HepG2 (cell line): ENCODE results near the gene SLC45A3. TPM values are rescaled to one million over a fixed set of nuclear protein-coding genes. Genes with fewer than 3 reads are reported as not detected.

Experiments used
- CHD4 ChIP-seq: fragments of 200-600 bp; sonication (generic); IDR thresholded peaks from 2 replicates; pipeline ENCODE4 v1.7.0; 2017; ENCODE audit warnings: mild to moderate bottlenecking, low read length, borderline replicate concordance
- EZH2 ChIP-seq: conservative IDR thresholded peaks from 2 replicates; pipeline ENCODE4 v1.6.1; 2012; ENCODE audit warnings: mild to moderate bottlenecking, low read depth, low read length, moderate library complexity
- ISL2 ChIP-seq: sonication (generic); formaldehyde crosslinking; IDR thresholded peaks from 2 replicates; pipeline ENCODE4 v1.5.0; 2020; ENCODE audit warnings: missing genetic modification reagents
- ISX ChIP-seq: sonication (generic); formaldehyde crosslinking; conservative IDR thresholded peaks from 2 replicates; pipeline ENCODE4 v1.5.0; 2020; ENCODE audit warnings: missing genetic modification reagents
- MAF1 ChIP-seq: sonication (generic); formaldehyde crosslinking; IDR thresholded peaks from 2 replicates; pipeline ENCODE4 v1.5.0; 2020; ENCODE audit warnings: missing genetic modification reagents, borderline replicate concordance
- MED8 ChIP-seq: sonication (generic); formaldehyde crosslinking; IDR thresholded peaks from 2 replicates; pipeline ENCODE4 v1.8.1; 2023; ENCODE audit warnings: mild to moderate bottlenecking, missing genetic modification reagents; ENCODE audit not compliant: insufficient replicate concordance
- MXI1 ChIP-seq: IDR thresholded peaks from 3 replicates; pipeline ENCODE4 v1.6.1; 2012; ENCODE audit warnings: low read depth, low read length, inconsistent platforms, borderline replicate concordance
- SIX1 ChIP-seq: sonication (generic); formaldehyde crosslinking; IDR thresholded peaks from 2 replicates; pipeline ENCODE4 v1.4.0; 2020; ENCODE audit warnings: missing genetic modification reagents, borderline replicate concordance
- THAP11 ChIP-seq: IDR thresholded peaks from 2 replicates; pipeline ENCODE4 v1.6.1; 2016; ENCODE audit warnings: missing biosample characterization, missing genetic modification reagents
- YEATS2 ChIP-seq: sonication (generic); formaldehyde crosslinking; IDR thresholded peaks from 2 replicates; pipeline ENCODE4 v1.4.0; 2020; ENCODE audit warnings: missing genetic modification reagents, borderline replicate concordance
- ZFP41 ChIP-seq: sonication (generic); formaldehyde crosslinking; IDR thresholded peaks from 2 replicates; pipeline ENCODE4 v1.4.0; 2020; ENCODE audit warnings: mild to moderate bottlenecking, missing genetic modification reagents, borderline replicate concordance
- ZNF121 ChIP-seq: sonication (generic); formaldehyde crosslinking; IDR thresholded peaks from 2 replicates; pipeline ENCODE4 v1.5.0; 2020; ENCODE audit warnings: mild to moderate bottlenecking, missing genetic modification reagents
- ZNF232 ChIP-seq: sonication (generic); formaldehyde crosslinking; IDR thresholded peaks from 2 replicates; pipeline ENCODE4 v1.4.0; 2020; ENCODE audit warnings: missing genetic modification reagents, borderline replicate concordance
- ZNF460 ChIP-seq: sonication (generic); formaldehyde crosslinking; IDR thresholded peaks from 2 replicates; pipeline ENCODE4 v1.5.1; 2020; ENCODE audit warnings: missing genetic modification reagents, mild to moderate bottlenecking, borderline replicate concordance
- ZNF530 ChIP-seq: sonication (generic); formaldehyde crosslinking; IDR thresholded peaks from 2 replicates; pipeline ENCODE4 v1.5.0; 2020; ENCODE audit warnings: low read depth, mild to moderate bottlenecking, missing genetic modification reagents
- ZNF644 ChIP-seq: IDR thresholded peaks from 2 replicates; pipeline ENCODE4 v1.6.1; 2016; ENCODE audit warnings: low read depth
- ZNF772 ChIP-seq: sonication (generic); formaldehyde crosslinking; IDR thresholded peaks from 2 replicates; pipeline ENCODE4 v1.5.0; 2020; ENCODE audit warnings: mild to moderate bottlenecking, missing genetic modification reagents
- ZNF878 ChIP-seq: sonication (generic); formaldehyde crosslinking; IDR thresholded peaks from 2 replicates; pipeline ENCODE4 v1.8.1; 2023; ENCODE audit warnings: mild to moderate bottlenecking, missing genetic modification reagents, moderate library complexity
- ZSCAN31 ChIP-seq: sonication (generic); formaldehyde crosslinking; IDR thresholded peaks from 2 replicates; pipeline ENCODE4 v1.5.0; 2020; ENCODE audit warnings: low read depth, mild to moderate bottlenecking, missing genetic modification reagents
- polyA plus RNA-seq, 8 experiments: library from polyadenylated mRNA; depleted of rRNA in 3 of 8; stranded (reverse) in 7 of 8; unstranded in 1 of 8; fragments of >200 nt; fragmentation: Illumina TruSeq in 4 of 8; extraction: Trizol in 4 of 8; gene quantifications; 2 replicates each; pipeline versions ENCODE4 v1.2.1 to v1.2.3, GENCODE V29; 2011 to 2016; ENCODE audit warnings: low read depth in 4 of 8, missing spikeins in 1 of 8, mixed read lengths in 1 of 8; ENCODE audit not compliant: insufficient read depth in 1 of 8
- total RNA-seq, 5 experiments: library from RNA; depleted of rRNA; stranded (reverse); fragments of >200 nt; fragmentation: Illumina TruSeq; extraction: Trizol; gene quantifications; 2 replicates each; pipeline ENCODE4 v1.2.3, GENCODE V29; 2016; ENCODE audit warnings: low read depth in 1 of 5
- TF ChIP-seq, protein P1 (sequence below), 2 experiments: fragments of 450-650 bp in 1 of 2; sonication (generic) in 1 of 2; formaldehyde crosslinking; IDR thresholded peaks; 2 replicates each; pipeline versions ENCODE4 v1.5.0 to v1.8.0; 2020 to 2022; ENCODE audit warnings: mild to moderate bottlenecking in 1 of 2, missing genetic modification reagents in 1 of 2
- TF ChIP-seq, protein P2 (sequence below): sonication (generic); formaldehyde crosslinking; IDR thresholded peaks from 2 replicates; pipeline ENCODE4 v1.8.1; 2023; ENCODE audit warnings: missing genetic modification reagents, mild to moderate bottlenecking, borderline replicate concordance
- TF ChIP-seq, protein P3 (sequence below): sonication (generic); formaldehyde crosslinking; IDR thresholded peaks from 2 replicates; pipeline ENCODE4 v1.5.0; 2020; ENCODE audit warnings: missing genetic modification reagents
- TF ChIP-seq, protein P4 (sequence below): sonication (generic); formaldehyde crosslinking; IDR thresholded peaks from 2 replicates; pipeline ENCODE4 v1.5.0; 2020; ENCODE audit warnings: missing genetic modification reagents
- TF ChIP-seq, protein P5 (sequence below): sonication (generic); formaldehyde crosslinking; IDR thresholded peaks from 2 replicates; pipeline ENCODE4 v1.8.1; 2022; ENCODE audit warnings: low read depth, mild to moderate bottlenecking, missing genetic modification reagents
- TF ChIP-seq, protein P6 (sequence below): sonication (generic); formaldehyde crosslinking; IDR thresholded peaks from 2 replicates; pipeline ENCODE4 v1.8.0; 2022; ENCODE audit warnings: mild to moderate bottlenecking, missing genetic modification reagents, borderline replicate concordance

SLC45A3 gene
- total and polyA plus RNA-seq, 2 of the 13 experiments (the other 11 are each of a cell fraction or from before 2014, with no cell fraction given), result 3.4 to 4.1 TPM

DNA sequence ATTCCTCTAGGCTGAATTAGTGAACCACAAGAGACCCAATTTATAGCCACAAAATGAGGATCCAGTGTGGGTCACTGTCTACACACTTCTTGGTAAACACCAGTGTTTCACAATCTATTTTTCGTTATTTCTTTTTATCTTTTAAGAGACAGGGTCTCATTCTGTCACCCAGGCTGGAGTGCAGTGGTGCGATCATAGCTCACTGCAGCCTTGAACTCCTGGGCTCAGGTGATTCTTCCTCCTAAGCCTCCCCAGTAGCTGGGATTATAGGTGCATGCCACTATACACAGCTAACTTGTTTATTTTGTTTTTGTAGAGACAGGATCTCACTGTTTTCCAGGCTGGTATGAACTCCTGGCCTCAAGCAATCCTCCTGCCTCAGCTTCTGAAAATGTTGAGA is 29.3 kb upstream of the SLC45A3 start (continued):
- TF ChIP-seq, protein P1, sequence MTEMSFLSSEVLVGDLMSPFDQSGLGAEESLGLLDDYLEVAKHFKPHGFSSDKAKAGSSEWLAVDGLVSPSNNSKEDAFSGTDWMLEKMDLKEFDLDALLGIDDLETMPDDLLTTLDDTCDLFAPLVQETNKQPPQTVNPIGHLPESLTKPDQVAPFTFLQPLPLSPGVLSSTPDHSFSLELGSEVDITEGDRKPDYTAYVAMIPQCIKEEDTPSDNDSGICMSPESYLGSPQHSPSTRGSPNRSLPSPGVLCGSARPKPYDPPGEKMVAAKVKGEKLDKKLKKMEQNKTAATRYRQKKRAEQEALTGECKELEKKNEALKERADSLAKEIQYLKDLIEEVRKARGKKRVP (CRISPR knock-in tag; IDR thresholded peaks at IDR 0.05), result no peak
- TF ChIP-seq EZH2, result no peak
- TF ChIP-seq MED8 (CRISPR knock-in tag), result no peak
- no peak for TF ChIP-seq ZNF460
- TF ChIP-seq ZNF878 (CRISPR knock-in tag), result 0 out of 2 replicates have a peak, but pooled peaks have one; percentile 24
- TF ChIP-seq ZNF121 (CRISPR knock-in tag), result no peak
- TF ChIP-seq, protein P2, sequence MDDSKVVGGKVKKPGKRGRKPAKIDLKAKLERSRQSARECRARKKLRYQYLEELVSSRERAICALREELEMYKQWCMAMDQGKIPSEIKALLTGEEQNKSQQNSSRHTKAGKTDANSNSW, result no peak
- no peak for TF ChIP-seq ZNF530 (CRISPR knock-in tag)
- TF ChIP-seq, protein P3, sequence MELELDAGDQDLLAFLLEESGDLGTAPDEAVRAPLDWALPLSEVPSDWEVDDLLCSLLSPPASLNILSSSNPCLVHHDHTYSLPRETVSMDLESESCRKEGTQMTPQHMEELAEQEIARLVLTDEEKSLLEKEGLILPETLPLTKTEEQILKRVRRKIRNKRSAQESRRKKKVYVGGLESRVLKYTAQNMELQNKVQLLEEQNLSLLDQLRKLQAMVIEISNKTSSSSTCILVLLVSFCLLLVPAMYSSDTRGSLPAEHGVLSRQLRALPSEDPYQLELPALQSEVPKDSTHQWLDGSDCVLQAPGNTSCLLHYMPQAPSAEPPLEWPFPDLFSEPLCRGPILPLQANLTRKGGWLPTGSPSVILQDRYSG, result no peak
- no peak for TF ChIP-seq MXI1
- no peak for TF ChIP-seq ZFP41 (CRISPR knock-in tag)
- TF ChIP-seq ZNF232 (CRISPR knock-in tag), result no peak
- TF ChIP-seq ISX (CRISPR knock-in tag), result no peak
- no peak for TF ChIP-seq ZNF772 (CRISPR knock-in tag)
- no peak for TF ChIP-seq YEATS2 (CRISPR knock-in tag)
- no peak for TF ChIP-seq ISL2 (CRISPR knock-in tag)
- peak; percentile 60; the same call in 1 of the 2 replicates for TF ChIP-seq SIX1
- TF ChIP-seq ZSCAN31 (CRISPR knock-in tag), result no peak
- TF ChIP-seq, protein P4, sequence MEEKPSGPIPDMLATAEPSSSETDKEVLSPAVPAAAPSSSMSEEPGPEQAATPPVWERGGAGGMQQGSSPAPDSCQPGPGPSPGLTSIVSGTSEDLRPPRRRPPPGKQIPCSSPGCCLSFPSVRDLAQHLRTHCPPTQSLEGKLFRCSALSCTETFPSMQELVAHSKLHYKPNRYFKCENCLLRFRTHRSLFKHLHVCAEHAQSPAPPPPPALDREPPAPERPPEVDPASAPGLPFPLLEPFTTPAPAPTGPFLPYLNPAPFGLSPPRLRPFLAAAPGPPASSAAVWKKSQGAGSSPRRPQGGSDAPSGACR (CRISPR knock-in tag), result 0 out of 2 replicates have a peak, but pooled peaks have one; percentile 31
- TF ChIP-seq, protein P5, sequence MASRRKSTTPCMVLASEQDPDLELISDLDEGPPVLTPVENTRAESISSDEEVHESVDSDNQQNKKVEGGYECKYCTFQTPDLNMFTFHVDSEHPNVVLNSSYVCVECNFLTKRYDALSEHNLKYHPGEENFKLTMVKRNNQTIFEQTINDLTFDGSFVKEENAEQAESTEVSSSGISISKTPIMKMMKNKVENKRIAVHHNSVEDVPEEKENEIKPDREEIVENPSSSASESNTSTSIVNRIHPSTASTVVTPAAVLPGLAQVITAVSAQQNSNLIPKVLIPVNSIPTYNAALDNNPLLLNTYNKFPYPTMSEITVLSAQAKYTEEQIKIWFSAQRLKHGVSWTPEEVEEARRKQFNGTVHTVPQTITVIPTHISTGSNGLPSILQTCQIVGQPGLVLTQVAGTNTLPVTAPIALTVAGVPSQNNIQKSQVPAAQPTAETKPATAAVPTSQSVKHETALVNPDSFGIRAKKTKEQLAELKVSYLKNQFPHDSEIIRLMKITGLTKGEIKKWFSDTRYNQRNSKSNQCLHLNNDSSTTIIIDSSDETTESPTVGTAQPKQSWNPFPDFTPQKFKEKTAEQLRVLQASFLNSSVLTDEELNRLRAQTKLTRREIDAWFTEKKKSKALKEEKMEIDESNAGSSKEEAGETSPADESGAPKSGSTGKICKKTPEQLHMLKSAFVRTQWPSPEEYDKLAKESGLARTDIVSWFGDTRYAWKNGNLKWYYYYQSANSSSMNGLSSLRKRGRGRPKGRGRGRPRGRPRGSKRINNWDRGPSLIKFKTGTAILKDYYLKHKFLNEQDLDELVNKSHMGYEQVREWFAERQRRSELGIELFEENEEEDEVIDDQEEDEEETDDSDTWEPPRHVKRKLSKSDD (CRISPR knock-in tag), result no peak
- TF ChIP-seq THAP11 (CRISPR knock-in tag), result no peak
- TF ChIP-seq, protein P6, sequence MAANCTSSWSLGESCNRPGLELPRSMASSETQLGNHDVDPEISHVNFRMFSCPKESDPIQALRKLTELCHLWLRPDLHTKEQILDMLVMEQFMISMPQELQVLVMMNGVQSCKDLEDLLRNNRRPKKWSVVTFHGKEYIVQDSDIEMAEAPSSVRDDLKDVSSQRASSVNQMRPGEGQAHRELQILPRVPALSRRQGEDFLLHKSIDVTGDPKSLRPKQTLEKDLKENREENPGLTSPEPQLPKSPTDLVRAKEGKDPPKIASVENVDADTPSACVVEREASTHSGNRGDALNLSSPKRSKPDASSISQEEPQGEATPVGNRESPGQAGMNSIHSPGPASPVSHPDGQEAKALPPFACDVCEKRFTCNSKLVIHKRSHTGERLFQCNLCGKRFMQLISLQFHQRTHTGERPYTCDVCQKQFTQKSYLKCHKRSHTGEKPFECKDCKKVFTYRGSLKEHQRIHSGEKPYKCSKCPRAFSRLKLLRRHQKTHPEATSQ (CRISPR knock-in tag), result no peak
- TF ChIP-seq CHD4, result no peak
- no peak for TF ChIP-seq MAF1 (CRISPR knock-in tag)
- TF ChIP-seq ZNF644 (CRISPR knock-in tag), result no peak
